GM12878 (cell line): Measurements from ENCODE around the gene SHPK.

ENCODE experiments used
- BCL11A ChIP-seq: IDR thresholded peaks from 2 replicates; pipeline ENCODE4 v1.6.1; 2011; ENCODE audit warnings: low read depth, low read length
- CEBPB ChIP-seq, 2 experiments: fragments of 150-350 bp in 1 of 2; IDR thresholded peaks; 2 replicates each; pipeline ENCODE4 v1.6.1; 2012 to 2014; ENCODE audit warnings: low read depth in 2 of 2, low read length in 2 of 2, borderline replicate concordance in 1 of 2, inconsistent platforms in 1 of 2
- CTCF ChIP-seq, 3 experiments: IDR thresholded peaks in 2 of 3; conservative IDR thresholded peaks in 1 of 3; 2 replicates each; pipeline ENCODE4 v1.5.1; 2011; ENCODE audit warnings: low read depth in 3 of 3, low read length in 3 of 3, mild to moderate bottlenecking in 3 of 3, control low read depth in 2 of 3, moderate library complexity in 2 of 3, inconsistent platforms in 1 of 3, mixed read lengths in 1 of 3; ENCODE audit not compliant: control insufficient read depth in 2 of 3, insufficient read depth in 1 of 3; ENCODE audit errors: extremely low read depth in 1 of 3
- JUND ChIP-seq: IDR thresholded peaks from 2 replicates; pipeline ENCODE4 v1.6.1; 2012; ENCODE audit warnings: low read depth, mild to moderate bottlenecking, low read length, improper control_type of control experiment, moderate library complexity
- MXI1 ChIP-seq: fragments of 150-350 bp; IDR thresholded peaks from 2 replicates; pipeline ENCODE4 v1.6.1; 2011; ENCODE audit warnings: low read depth, mild to moderate bottlenecking, inconsistent platforms, low read length, improper control_type of control experiment
- NR2C2 ChIP-seq: IDR thresholded peaks from 2 replicates; pipeline ENCODE4 v1.6.1; 2011; ENCODE audit warnings: borderline replicate concordance, low read depth; ENCODE audit not compliant: control insufficient read depth, insufficient read length
- PAX5 ChIP-seq: IDR thresholded peaks from 2 replicates; pipeline ENCODE4 v1.6.1; 2011; ENCODE audit warnings: low read depth, low read length, borderline replicate concordance
- RAD21 ChIP-seq: IDR thresholded peaks from 2 replicates; pipeline ENCODE4 v1.6.1; 2011; ENCODE audit warnings: mild to moderate bottlenecking, low read depth, low read length, moderate library complexity; ENCODE audit not compliant: insufficient read depth
- REST ChIP-seq: IDR thresholded peaks from 2 replicates; pipeline ENCODE4 v1.6.1; 2012; ENCODE audit warnings: mild to moderate bottlenecking, low read depth, low read length
- ZNF217 ChIP-seq: fragments of 450-650 bp; IDR thresholded peaks from 2 replicates; pipeline ENCODE4 v1.6.1; 2017; ENCODE audit warnings: antibody characterized with exemption, mild to moderate bottlenecking
- ZNF24 ChIP-seq: fragments of 450-650 bp; IDR thresholded peaks from 2 replicates; pipeline ENCODE4 v1.6.1; 2017; ENCODE audit warnings: antibody characterized with exemption, mild to moderate bottlenecking

- TF ChIP-seq BCL11A (no peak), ZNF24 (no peak), CTCF (IDR thresholded peaks at IDR 0.05 in 2 of 3, conservative IDR thresholded peaks at IDR 0.05 in 1 of 3; ENCODE audit: control insufficient read depth in 2 of 3, extremely low read depth in 1 of 3, insufficient read depth in 1 of 3, low read depth in 3 of 3, low read length in 3 of 3) (no peak), ZNF217 (no peak), NR2C2 (no peak), MXI1 (no peak), REST (no peak), CEBPB (IDR thresholded peaks at IDR 0.05; ENCODE audit: borderline replicate concordance in 1 of 2, low read depth in 2 of 2, low read length in 2 of 2) (no peak), JUND (no peak), RAD21 (no peak), PAX5 (no peak)
These were observed 42.2 kb upstream of the SHPK start for GRCh38 chr17:3678095-3678820.
